KMS-11 (cell line): Measurements from ENCODE around the gene SLC37A4.

Experiments
- H2AFZ ChIP-seq: fragments of 200-600 bp; sonication (generic); 2 replicates; pipeline ENCODE4 v1.6.1; 2016; ENCODE audit warnings: antibody characterized with exemption, mixed run types, low read depth
- H3K27ac ChIP-seq: fragments of 200-600 bp; sonication (generic); 2 replicates; pipeline ENCODE4 v1.6.1; 2016; ENCODE audit warnings: mild to moderate bottlenecking, mixed run types
- H3K27me3 ChIP-seq: fragments of 200-600 bp; sonication (generic); 2 replicates; pipeline ENCODE4 v1.6.1; 2017; ENCODE audit warnings: mild to moderate bottlenecking, low read depth, mixed run types, moderate library complexity; ENCODE audit not compliant: insufficient read depth
- H3K36me3 ChIP-seq: fragments of 200-600 bp; sonication (generic); 2 replicates; pipeline ENCODE4 v1.6.1; 2017; ENCODE audit warnings: mild to moderate bottlenecking, mixed run types; ENCODE audit not compliant: insufficient read depth
- H3K4me1 ChIP-seq: fragments of 200-600 bp; sonication (generic); 2 replicates; pipeline ENCODE4 v1.6.1; 2016; ENCODE audit warnings: mild to moderate bottlenecking, low read depth, mixed run types; ENCODE audit not compliant: poor library complexity, severe bottlenecking
- H3K4me2 ChIP-seq: fragments of 200-600 bp; sonication (generic); 2 replicates; pipeline ENCODE4 v1.7.0; 2016; ENCODE audit warnings: mild to moderate bottlenecking, mixed run types
- H3K4me3 ChIP-seq: fragments of 200-600 bp; sonication (generic); IDR thresholded peaks from 2 replicates; pipeline ENCODE4 v1.6.1; 2017; ENCODE audit warnings: low read depth, low read length, mixed read lengths; ENCODE audit not compliant: insufficient read depth
- H3K79me2 ChIP-seq: fragments of 200-600 bp; sonication (generic); 2 replicates; pipeline ENCODE4 v1.6.1; 2016; ENCODE audit warnings: low read depth, mixed run types; ENCODE audit not compliant: insufficient read depth
- H3K9ac ChIP-seq: fragments of 200-600 bp; sonication (generic); 2 replicates; pipeline ENCODE4 v1.6.1; 2016; ENCODE audit warnings: mild to moderate bottlenecking, mixed run types
- H4K20me1 ChIP-seq: fragments of 200-600 bp; sonication (generic); 2 replicates; pipeline ENCODE4 v1.6.1; 2016; ENCODE audit warnings: mild to moderate bottlenecking, mixed run types; ENCODE audit not compliant: insufficient read depth
- TF ChIP-seq, protein P1 (sequence below): fragments of 200-600 bp; sonication (generic); conservative IDR thresholded peaks from 2 replicates; pipeline ENCODE4 v1.6.1; 2017; ENCODE audit warnings: low read depth, mild to moderate bottlenecking, antibody characterized with exemption, low read length, moderate library complexity, mixed read lengths

Gene SLC37A4

DNA sequence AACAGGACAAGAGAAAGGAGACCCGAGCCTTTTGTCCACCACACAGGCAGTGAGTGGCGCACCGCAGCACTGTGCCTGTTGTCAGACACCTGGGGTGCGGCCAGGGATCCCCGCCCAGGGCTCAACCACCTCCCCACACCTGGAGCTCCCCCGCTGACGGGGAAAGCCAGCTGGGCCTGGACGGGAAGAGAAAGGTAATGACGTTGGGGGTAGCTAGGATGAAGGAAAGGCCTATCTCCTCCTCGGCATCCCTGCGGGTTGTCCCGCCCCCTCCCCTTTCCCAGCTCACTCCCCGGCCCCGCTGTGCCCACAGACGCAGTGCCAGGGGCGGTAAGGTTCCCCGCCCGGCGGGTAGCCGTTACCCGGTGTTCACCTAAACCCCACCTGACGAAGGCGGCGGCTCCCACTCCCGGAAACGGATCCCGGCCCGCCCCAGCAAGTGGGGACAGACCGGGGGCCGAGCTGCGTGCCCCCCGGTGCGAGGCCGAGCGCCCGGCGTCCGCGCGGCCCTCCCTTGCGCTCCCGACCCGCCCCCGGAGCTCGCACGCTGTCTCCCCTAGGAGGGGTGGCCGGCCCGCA lies 25.8 kb upstream of the SLC37A4 start:
- H2AFZ ChIP-seq: no peak overlapping the region
- peaks cover 11% of the 10 kb centered on the region for H3K4me1 ChIP-seq
- H4K20me1 ChIP-seq: no peaks in the 10 kb centered on the region
- H3K27me3 ChIP-seq: no peaks in the 10 kb centered on the region
- H3K4me3 ChIP-seq: no peak overlapping the region
- H3K79me2 ChIP-seq: peaks cover 16% of the 10 kb centered on the region; the same call in 1 of the 2 replicates
- TF ChIP-seq, protein P1, sequence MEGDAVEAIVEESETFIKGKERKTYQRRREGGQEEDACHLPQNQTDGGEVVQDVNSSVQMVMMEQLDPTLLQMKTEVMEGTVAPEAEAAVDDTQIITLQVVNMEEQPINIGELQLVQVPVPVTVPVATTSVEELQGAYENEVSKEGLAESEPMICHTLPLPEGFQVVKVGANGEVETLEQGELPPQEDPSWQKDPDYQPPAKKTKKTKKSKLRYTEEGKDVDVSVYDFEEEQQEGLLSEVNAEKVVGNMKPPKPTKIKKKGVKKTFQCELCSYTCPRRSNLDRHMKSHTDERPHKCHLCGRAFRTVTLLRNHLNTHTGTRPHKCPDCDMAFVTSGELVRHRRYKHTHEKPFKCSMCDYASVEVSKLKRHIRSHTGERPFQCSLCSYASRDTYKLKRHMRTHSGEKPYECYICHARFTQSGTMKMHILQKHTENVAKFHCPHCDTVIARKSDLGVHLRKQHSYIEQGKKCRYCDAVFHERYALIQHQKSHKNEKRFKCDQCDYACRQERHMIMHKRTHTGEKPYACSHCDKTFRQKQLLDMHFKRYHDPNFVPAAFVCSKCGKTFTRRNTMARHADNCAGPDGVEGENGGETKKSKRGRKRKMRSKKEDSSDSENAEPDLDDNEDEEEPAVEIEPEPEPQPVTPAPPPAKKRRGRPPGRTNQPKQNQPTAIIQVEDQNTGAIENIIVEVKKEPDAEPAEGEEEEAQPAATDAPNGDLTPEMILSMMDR: no peak
- peak overlapping the region; percentile 96 for H3K9ac ChIP-seq
- H3K36me3 ChIP-seq: no peaks in the 10 kb centered on the region
- H3K27ac ChIP-seq: peak overlapping the region; percentile 88
- H3K4me2 ChIP-seq: peak overlapping the region; percentile 85; the same call in 1 of the 2 replicates

DNA sequence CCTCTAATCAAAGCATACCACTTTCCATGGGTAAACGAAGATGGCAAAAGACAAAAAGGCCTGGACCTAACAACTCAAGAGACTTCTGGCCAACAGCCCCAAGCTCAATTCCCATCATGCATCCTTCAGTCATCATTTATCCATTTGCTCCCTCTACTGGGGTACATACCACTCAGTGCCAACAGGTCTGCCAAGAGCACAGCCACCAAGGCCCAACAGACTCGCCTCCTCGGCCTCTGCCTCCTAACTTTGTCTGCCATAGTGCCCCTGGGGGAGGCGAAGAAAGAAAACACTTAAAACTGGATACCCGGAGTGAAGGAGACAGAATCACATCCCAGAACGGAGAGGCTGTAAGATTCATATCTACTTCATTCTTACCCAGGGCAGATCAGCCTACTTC lies 25.2 kb upstream of the SLC37A4 start:
- no peaks in the 10 kb centered on the region for H3K27me3 ChIP-seq
- peak overlapping the region; percentile 96; the same call in 1 of the 2 replicates for H3K9ac ChIP-seq
- no peaks in the 10 kb centered on the region for H3K36me3 ChIP-seq
- TF ChIP-seq, protein P1: 0 out of 2 replicates have a peak, but pooled peaks have one; percentile 17
- H3K4me1 ChIP-seq: peaks cover 11% of the 10 kb centered on the region
- peak overlapping the region; percentile 88; the same call in 1 of the 2 replicates for H3K27ac ChIP-seq
- peaks cover 16% of the 10 kb centered on the region; the same call in 1 of the 2 replicates for H3K79me2 ChIP-seq
- H3K4me2 ChIP-seq: peak overlapping the region; percentile 85
- no peak overlapping the region for H3K4me3 ChIP-seq
- H2AFZ ChIP-seq: no peak overlapping the region
- H4K20me1 ChIP-seq: no peaks in the 10 kb centered on the region

- TF ChIP-seq, protein P1: no peak
- Histone ChIP-seq H3K27ac (no peak overlapping the region), H3K36me3 (no peaks in the 10 kb centered on the region), H3K4me2 (no peak overlapping the region), H3K9ac (no peak overlapping the region), H2AFZ (no peak overlapping the region), H4K20me1 (no peaks in the 10 kb centered on the region), H3K4me1 (peaks cover 11% of the 10 kb centered on the region), H3K4me3 (no peak overlapping the region), H3K27me3 (no peaks in the 10 kb centered on the region), H3K79me2 (peaks cover 16% of the 10 kb centered on the region; the same call in 1 of the 2 replicates)
These were observed 23.7 kb upstream of the SLC37A4 start for GRCh38 chr11:119054418-119054817.

GRCh38 chr11:119052163-119052814 lies 21.6 kb upstream of the SLC37A4 start:
- H2AFZ ChIP-seq: no peak overlapping the region
- TF ChIP-seq, protein P1: no peak
- H3K4me2 ChIP-seq: no peak overlapping the region
- H3K4me3 ChIP-seq: no peak overlapping the region
- no peak overlapping the region for H3K9ac ChIP-seq
- H3K79me2 ChIP-seq: peaks cover 16% of the 10 kb centered on the region; the same call in 1 of the 2 replicates
- peaks cover 7% of the 10 kb centered on the region for H3K4me1 ChIP-seq
- H4K20me1 ChIP-seq: no peaks in the 10 kb centered on the region
- no peaks in the 10 kb centered on the region for H3K36me3 ChIP-seq
- no peak overlapping the region for H3K27ac ChIP-seq
- no peaks in the 10 kb centered on the region for H3K27me3 ChIP-seq
